ENCODE data around the gene FAM53B.

DNA sequence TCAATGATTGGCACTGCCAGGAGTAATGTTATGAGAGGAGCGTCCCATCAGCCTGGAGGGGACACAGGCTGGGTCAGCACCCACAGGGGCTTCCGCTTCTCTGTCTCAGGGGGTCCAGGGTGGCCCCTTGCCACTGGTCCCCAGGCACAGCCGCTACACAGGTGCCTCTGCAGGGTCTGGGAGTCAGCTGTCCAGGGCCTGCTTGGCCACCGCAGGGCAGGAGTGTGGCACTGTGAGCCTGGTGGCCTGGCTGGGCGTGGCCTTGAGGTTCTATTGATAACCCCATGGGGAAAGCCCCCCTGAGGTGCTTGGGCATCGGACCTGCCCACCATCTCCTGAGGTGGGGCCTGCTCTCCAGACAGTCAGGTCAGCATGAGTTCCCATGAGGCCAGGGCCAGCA, 146.0 kb downstream of the FAM53B start:
- TF ChIP-seq POLR2A (IDR thresholded peaks at IDR 0.05) = no peak
- TF ChIP-seq, protein P1, sequence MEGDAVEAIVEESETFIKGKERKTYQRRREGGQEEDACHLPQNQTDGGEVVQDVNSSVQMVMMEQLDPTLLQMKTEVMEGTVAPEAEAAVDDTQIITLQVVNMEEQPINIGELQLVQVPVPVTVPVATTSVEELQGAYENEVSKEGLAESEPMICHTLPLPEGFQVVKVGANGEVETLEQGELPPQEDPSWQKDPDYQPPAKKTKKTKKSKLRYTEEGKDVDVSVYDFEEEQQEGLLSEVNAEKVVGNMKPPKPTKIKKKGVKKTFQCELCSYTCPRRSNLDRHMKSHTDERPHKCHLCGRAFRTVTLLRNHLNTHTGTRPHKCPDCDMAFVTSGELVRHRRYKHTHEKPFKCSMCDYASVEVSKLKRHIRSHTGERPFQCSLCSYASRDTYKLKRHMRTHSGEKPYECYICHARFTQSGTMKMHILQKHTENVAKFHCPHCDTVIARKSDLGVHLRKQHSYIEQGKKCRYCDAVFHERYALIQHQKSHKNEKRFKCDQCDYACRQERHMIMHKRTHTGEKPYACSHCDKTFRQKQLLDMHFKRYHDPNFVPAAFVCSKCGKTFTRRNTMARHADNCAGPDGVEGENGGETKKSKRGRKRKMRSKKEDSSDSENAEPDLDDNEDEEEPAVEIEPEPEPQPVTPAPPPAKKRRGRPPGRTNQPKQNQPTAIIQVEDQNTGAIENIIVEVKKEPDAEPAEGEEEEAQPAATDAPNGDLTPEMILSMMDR (IDR thresholded peaks at IDR 0.05) = no peak

Measured in Peyer's patch (tissue), 4 donors.